Measurements from ENCODE around the gene PGM1.

The PGM1 gene

GRCh38 chr1:63601061-63601460, 7.8 kb downstream of the PGM1 start:
- DNase-seq (ENCODE audit: low spot score): no peak

GRCh38 chr1:63601463-63601862, 8.3 kb downstream of the PGM1 start:
- no peak for DNase-seq (ENCODE audit: low spot score)

GRCh38 chr1:63601912-63602311, 8.7 kb downstream of the PGM1 start:
- DNase-seq (ENCODE audit: low spot score): no peak

- no peak for DNase-seq (ENCODE audit: low spot score)
These were observed 9.4 kb downstream of the PGM1 start for GRCh38 chr1:63602629-63603028.

GRCh38 chr1:63603810-63604209, 10.6 kb downstream of the PGM1 start:
- no peak for DNase-seq (ENCODE audit: low spot score)

- no peak for DNase-seq (ENCODE audit: low spot score)
These were observed 14.1 kb downstream of the PGM1 start for GRCh38 chr1:63607322-63607721.

- DNase-seq (ENCODE audit: low spot score): no peak
These were observed 18.0 kb downstream of the PGM1 start for GRCh38 chr1:63611231-63611630.

- no peak for DNase-seq (ENCODE audit: low spot score)
These were observed 19.4 kb downstream of the PGM1 start for GRCh38 chr1:63612564-63612963.

- DNase-seq (ENCODE audit: low spot score): no peak
These were observed 19.8 kb downstream of the PGM1 start for GRCh38 chr1:63612971-63613370.

- DNase-seq (ENCODE audit: low spot score): peak; percentile 86
These were observed 22.7 kb downstream of the PGM1 start for GRCh38 chr1:63615768-63616420.

GRCh38 chr1:63617450-63617849, 24.2 kb downstream of the PGM1 start:
- DNase-seq (ENCODE audit: low spot score): no peak

- DNase-seq (ENCODE audit: low spot score): no peak
These were observed 24.8 kb downstream of the PGM1 start for GRCh38 chr1:63618011-63618410.

- DNase-seq (ENCODE audit: low spot score): no peak
These were observed 26.3 kb downstream of the PGM1 start for GRCh38 chr1:63619558-63619957.

GRCh38 chr1:63620671-63621070, 27.5 kb downstream of the PGM1 start:
- DNase-seq (ENCODE audit: low spot score): no peak

GRCh38 chr1:63621075-63621474, 27.9 kb downstream of the PGM1 start:
- no peak for DNase-seq (ENCODE audit: low spot score)

- DNase-seq (ENCODE audit: low spot score): no peak
These were observed 28.5 kb downstream of the PGM1 start for GRCh38 chr1:63621698-63622097.

GRCh38 chr1:63622849-63623566, 29.8 kb downstream of the PGM1 start:
- DNase-seq (ENCODE audit: low spot score): no peak

GRCh38 chr1:63623952-63624351, 30.7 kb downstream of the PGM1 start:
- DNase-seq (ENCODE audit: low spot score): no peak

- no peak for DNase-seq (ENCODE audit: low spot score)
These were observed 31.7 kb downstream of the PGM1 start for GRCh38 chr1:63624911-63625310.

GRCh38 chr1:63626222-63626621, 33.0 kb downstream of the PGM1 start:
- no peak for DNase-seq (ENCODE audit: low spot score)

GRCh38 chr1:63628607-63629006, 35.4 kb downstream of the PGM1 start:
- DNase-seq (ENCODE audit: low spot score): no peak

- DNase-seq (ENCODE audit: low spot score): no peak
These were observed 37.0 kb downstream of the PGM1 start for GRCh38 chr1:63630238-63630637.

- no peak for DNase-seq (ENCODE audit: low spot score)
These were observed 37.5 kb downstream of the PGM1 start for GRCh38 chr1:63630666-63631065.

- DNase-seq (ENCODE audit: low spot score): no peak
These were observed 38.9 kb downstream of the PGM1 start for GRCh38 chr1:63632110-63632509.
